ENCODE measurements around the gene CELSR1.

Gene CELSR1

DNA sequence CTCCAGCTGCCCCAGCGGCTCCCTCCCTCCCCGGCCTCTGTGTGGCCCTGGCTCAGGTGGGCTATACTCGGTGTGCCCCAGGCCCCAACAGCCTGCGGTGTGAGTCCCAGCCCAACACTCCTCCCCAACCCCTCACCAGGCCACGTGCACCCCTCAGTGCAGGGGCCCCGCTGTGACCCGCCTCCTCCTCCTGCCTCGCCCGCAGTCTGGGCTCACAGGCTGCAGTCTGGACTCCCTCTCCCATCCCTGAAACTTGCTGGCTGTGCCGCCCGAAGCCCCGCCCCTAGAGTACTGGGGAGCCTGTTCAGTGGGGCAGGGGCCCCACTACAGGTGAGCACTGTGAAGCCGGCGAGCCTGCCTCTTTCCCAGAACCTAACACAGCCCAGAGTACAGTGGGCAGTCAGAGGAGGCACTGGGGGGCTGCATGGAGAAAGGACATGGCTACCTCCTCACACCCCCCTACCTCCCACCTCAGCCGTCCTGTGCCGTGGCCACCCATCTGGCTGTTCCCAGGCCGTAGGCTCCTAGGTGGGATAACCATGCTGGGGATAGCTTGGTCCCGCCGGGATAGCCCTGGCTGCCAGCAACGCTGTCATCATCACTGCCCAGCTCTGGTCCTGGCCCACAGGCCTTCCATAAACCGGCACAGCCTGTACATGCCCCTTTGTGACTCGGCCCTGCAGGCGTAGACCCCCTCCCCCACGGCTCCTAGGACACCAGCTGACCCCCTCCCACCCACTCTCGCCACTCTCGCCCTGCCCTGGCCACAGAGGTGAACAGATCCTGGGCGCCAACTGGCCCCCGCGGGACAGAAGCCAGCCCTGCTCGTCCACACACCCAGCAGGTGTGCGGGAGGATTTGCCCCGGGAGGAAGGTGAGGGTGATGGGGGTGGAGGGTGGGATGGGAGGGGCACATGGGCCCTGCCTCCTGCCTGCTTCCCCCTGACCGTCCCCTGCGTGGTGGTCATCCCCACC lies 29.7 kb downstream of the CELSR1 start:
- TF ChIP-seq CTCF (IDR thresholded peaks at IDR 0.05): no peak

DNA sequence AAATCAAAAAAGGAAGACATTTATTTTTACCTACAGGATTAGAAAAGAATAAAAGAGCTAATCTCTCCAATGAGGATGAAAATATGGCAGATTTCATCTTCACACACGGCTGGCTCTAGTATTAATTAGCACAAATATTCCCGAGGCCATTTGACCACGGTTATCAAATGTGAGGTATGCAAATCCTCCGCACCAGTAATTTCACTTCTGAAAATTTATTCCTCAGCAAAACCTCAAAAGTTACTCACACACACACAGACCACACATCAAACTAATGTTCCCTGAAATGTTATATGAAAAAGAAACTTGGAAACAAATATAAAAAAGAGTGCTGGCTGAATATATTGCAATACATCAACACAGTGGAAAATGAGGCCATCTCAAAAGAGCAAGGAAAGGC lies 32.8 kb downstream of the CELSR1 start:
- no peak for TF ChIP-seq CTCF (IDR thresholded peaks at IDR 0.05)

DNA sequence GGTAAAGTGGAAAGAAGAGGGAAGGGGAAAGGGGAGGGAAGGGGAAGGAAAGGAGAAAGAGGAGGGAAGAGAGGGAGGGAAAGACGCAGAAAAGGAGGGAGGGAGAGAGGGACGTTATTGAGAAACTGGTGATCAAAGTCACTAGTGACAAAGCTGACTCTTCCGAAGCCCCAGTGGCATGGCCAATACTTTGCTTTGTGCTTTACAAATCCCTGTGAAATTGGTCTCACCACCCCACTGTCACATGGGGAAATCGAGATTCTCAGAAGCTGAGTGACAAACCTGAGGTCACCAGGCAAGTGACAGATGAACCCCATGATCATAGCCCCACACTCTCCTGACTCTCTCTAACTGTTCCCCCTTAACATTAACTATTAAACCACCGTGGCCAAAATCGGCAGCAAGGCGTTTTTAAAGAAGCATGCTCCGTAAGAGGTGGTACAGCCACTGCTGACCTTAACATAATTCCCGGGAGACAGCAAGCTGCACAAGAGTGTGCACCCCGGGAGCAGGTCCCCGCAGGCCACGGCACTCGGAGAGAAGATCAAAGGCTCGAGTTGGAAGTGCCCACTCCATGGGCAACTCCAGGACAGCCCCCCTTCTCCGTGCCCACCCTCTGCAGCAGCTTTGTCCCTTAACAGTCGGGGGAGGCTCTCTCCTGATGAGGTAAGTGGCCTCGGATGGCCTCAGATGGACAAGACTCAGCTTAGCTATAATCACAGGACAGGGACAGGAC lies 34.8 kb downstream of the CELSR1 start:
- TF ChIP-seq CTCF (IDR thresholded peaks at IDR 0.05): no peak

- TF ChIP-seq CTCF (IDR thresholded peaks at IDR 0.05): no peak
Measured at GRCh38 chr22:46501701-46502100, 35.7 kb downstream of the CELSR1 start.

DNA sequence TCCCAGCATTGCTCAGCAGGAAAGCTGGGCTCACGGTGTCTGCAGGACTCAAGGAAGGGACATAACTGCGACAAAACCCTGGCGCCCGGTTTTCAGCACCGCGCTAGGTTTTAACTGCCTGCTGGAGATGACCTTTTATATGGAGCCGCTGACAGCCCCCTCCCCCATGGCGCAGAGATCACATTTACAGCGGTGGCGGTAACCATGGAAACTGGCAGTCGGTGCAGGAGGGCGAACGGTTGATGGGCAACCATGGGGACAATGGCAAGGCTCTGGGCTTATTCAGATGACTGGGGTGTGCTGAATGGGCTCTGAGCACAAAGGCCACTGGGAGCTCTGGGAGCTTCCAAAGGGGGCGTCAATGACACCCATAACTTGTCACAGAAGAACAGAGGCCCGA lies 37.2 kb downstream of the CELSR1 start:
- no peak for TF ChIP-seq CTCF (IDR thresholded peaks at IDR 0.05)

GRCh38 chr22:46499805-46500189 lies 37.6 kb downstream of the CELSR1 start:
- TF ChIP-seq CTCF (IDR thresholded peaks at IDR 0.05): no peak

GRCh38 chr22:46491946-46492345 lies 45.5 kb downstream of the CELSR1 start:
- TF ChIP-seq CTCF (IDR thresholded peaks at IDR 0.05): no peak
